Neural cell (in vitro differentiated cells): Measurements from ENCODE around the gene AKR1C3.

Source experiments
- EP300 ChIP-seq: fragments of 450-650 bp; conservative IDR thresholded peaks from 2 replicates; pipeline ENCODE4 v1.6.1; 2014; ENCODE audit warnings: antibody characterized with exemption, mild to moderate bottlenecking, moderate library complexity; ENCODE audit not compliant: poor library complexity, severe bottlenecking
- EZH2 ChIP-seq: fragments of 200-600, 300-800 bp; shearing (Covaris generic), sonication (generic); IDR thresholded peaks from 2 replicates; pipeline ENCODE4 v1.6.1; 2014; ENCODE audit warnings: antibody characterized with exemption, low read length, borderline replicate concordance, mild to moderate bottlenecking; ENCODE audit not compliant: insufficient read depth, poor library complexity, severe bottlenecking
- MXI1 ChIP-seq: fragments of 450-650 bp; conservative IDR thresholded peaks from 2 replicates; pipeline ENCODE4 v1.6.1; 2014; ENCODE audit warnings: antibody characterized with exemption, mild to moderate bottlenecking; ENCODE audit not compliant: poor library complexity, severe bottlenecking
- POLR2AphosphoS5 ChIP-seq: IDR thresholded peaks from 2 replicates; pipeline ENCODE4 v1.6.1; 2012
- RAD21 ChIP-seq: fragments of 450-650 bp; conservative IDR thresholded peaks from 2 replicates; pipeline ENCODE4 v1.6.1; 2014; ENCODE audit warnings: antibody characterized with exemption, mild to moderate bottlenecking, moderate library complexity
- REST ChIP-seq: IDR thresholded peaks from 2 replicates; pipeline ENCODE4 v1.6.1; 2012; ENCODE audit warnings: borderline replicate concordance
- SMC3 ChIP-seq: fragments of 450-650 bp; conservative IDR thresholded peaks from 2 replicates; pipeline ENCODE4 v1.6.1; 2014; ENCODE audit warnings: antibody characterized with exemption, mild to moderate bottlenecking, moderate library complexity; ENCODE audit not compliant: poor library complexity
- TAF1 ChIP-seq: IDR thresholded peaks from 2 replicates; pipeline ENCODE4 v1.6.1; 2012; ENCODE audit warnings: low read depth
- TF ChIP-seq, protein P1 (sequence below): fragments of 450-650 bp; IDR thresholded peaks from 2 replicates; pipeline ENCODE4 v1.5.1; 2014; ENCODE audit warnings: antibody characterized with exemption, mild to moderate bottlenecking, moderate library complexity; ENCODE audit not compliant: poor library complexity, severe bottlenecking

DNA sequence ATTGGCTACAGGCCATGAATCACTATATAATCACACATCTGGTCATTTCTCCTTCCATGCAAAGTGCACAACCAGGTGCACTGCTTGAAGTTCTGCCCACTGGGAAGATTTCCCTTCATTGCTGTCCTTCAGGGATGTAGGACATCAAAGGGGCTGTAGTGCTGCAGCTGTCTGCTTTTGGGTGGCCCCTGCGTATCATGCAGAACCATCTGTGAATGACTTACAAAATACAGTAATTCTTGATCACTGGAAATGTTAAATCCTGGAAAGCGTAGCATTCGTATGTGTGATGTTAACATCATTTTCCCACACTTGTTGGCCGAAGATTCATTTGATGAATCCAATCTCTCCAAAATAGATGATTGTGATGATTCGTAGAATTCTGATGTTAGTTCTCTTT, 22.4 kb downstream of the AKR1C3 start:
- TF ChIP-seq, protein P1, sequence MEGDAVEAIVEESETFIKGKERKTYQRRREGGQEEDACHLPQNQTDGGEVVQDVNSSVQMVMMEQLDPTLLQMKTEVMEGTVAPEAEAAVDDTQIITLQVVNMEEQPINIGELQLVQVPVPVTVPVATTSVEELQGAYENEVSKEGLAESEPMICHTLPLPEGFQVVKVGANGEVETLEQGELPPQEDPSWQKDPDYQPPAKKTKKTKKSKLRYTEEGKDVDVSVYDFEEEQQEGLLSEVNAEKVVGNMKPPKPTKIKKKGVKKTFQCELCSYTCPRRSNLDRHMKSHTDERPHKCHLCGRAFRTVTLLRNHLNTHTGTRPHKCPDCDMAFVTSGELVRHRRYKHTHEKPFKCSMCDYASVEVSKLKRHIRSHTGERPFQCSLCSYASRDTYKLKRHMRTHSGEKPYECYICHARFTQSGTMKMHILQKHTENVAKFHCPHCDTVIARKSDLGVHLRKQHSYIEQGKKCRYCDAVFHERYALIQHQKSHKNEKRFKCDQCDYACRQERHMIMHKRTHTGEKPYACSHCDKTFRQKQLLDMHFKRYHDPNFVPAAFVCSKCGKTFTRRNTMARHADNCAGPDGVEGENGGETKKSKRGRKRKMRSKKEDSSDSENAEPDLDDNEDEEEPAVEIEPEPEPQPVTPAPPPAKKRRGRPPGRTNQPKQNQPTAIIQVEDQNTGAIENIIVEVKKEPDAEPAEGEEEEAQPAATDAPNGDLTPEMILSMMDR: no peak
- no peak for TF ChIP-seq EZH2
- TF ChIP-seq RAD21: no peak
- no peak for TF ChIP-seq REST
- TF ChIP-seq EP300: no peak
- no peak for TF ChIP-seq POLR2AphosphoS5
- TF ChIP-seq MXI1: no peak
- no peak for TF ChIP-seq TAF1
- no peak for TF ChIP-seq SMC3
